ENCODE results near the gene TCP11.
"Not testable (repeated sequence)": the region's sequence is repeated elsewhere in the genome, so short reads cannot be mapped to it uniquely, and the experiment has no call there.

TCP11 gene

DNA sequence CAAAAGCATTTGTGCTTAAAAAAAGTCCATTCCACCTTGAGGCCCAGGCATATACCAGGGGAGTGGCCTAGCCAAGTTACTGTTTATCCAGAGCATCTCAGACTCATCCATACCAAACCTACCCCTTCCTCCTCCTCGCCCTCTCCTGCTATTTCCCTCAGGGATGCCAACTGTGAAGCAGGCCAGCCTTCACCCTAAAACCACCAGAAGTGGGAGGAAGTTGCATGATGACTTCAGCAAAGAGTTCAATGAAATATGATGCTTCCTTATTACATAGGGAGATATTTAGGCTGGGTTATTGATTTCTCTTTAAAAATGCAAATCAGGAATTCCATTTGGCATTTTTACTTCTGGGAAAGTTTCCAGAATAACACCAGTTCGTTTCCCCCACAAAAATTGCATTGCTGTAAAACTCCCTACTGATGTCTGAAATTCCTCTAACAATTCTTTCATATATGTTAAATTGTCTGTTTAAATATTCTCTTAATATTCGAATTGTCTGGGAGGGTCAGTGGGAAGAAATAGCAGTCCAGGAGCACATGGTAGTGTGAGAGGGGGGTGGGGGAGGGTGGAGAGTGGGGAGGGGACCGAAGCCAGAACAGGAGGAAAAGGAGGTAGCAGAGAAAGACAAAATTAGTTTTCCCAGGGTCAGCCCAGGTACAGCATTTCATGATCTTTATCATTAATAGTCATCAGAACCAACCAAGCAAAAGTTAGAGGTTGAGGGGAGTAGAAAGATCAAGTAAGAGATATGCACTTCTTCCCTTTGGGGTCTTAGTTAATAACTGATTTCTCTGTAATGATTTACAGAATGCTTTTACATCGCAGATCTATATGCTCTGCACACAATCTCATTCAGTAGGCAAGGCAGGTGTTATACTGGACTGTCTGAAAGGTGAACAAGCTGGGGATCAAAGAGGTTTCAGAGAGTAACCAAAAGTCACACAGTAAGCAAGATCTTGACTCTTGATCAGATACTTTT lies 1.7 kb upstream of the TCP11 start:
- DNase-seq: no peak

DNA sequence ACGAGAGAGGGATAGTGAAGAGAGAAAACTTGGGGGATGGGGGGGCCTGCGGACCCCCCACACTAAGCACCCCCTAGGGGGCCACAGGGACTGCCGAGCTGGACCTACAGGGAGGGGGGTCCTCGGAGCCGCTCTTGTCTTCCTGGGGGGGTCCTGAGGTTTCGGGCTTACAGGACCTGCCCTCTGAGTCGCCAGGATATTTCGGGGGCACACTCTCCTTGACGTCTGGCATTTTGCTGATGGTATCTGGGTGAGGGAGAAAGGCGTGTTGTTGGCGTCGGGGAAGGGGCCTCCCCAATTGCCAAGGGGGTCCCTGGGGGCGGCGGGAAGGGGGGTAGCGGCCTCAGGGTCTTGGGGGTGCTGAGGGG lies 516 bp downstream of the TCP11 start:
- DNase-seq: no peak

- peak; percentile 41 to 60 for DNase-seq
These were observed 1.1 kb downstream of the TCP11 start for GRCh38 chr6:35139924-35140638.

GRCh38 chr6:35139470-35139869 lies 1.7 kb downstream of the TCP11 start:
- no peak for DNase-seq

GRCh38 chr6:35138191-35138590 lies 2.9 kb downstream of the TCP11 start:
- not testable (repeated sequence) for DNase-seq

GRCh38 chr6:35136185-35136584 lies 5.0 kb downstream of the TCP11 start:
- no peak for DNase-seq

DNA sequence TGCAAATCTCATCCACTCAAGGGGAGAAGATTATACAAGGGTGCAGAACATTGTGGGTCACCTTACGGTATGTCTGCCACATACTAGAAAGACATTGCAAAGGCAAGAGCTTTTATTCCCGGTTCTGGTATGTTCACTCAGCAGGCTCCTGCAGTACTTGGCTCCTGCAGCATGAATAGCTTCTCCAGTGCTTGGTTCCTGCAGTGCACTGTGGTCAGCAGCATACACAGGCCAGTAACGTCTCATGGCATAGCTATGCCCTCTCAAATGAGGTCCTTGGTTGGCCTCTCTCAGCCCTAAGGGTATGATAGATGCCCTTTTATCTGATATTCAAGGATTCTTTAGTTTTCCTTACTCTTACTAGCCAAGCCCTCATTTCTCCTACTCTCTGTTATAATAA lies 12.6 kb downstream of the TCP11 start:
- no peak for DNase-seq

DNA sequence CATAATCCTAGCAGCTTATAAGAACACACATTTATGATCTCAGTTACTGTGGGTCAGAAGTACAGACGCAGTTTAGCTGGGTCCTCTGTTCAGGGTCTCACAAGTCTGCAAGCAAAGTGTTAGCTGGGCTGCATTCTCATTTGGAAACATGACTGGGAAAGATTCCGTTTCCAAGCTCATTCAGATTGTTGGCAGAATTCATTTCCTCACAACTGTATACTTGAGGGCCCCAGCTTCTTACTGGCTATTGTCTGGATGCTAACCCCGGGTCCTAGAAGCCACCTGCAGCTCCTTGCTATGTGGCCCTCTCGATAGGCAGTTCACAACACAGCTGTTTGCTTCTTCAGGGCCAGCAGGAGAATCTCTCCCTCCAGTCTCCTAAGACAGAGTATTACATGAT lies 13.1 kb downstream of the TCP11 start:
- DNase-seq: no peak

DNA sequence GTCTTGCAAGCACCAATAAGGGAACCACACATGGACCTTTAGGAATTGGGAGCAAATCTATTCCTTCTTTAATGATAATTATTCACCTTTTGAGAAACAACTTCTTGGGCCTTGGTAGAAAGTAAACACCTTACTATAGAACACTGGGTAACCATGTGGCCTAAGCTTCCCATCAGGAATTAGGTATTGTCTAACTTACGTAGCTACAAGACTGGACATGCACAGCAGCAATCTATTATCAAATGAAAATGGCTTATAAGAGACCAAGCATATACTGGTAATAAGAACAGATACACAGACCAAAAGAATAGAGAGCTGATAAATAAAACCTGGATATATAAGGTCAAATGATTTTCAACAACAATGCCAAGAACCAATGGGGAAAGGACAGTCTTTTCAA lies 16.8 kb downstream of the TCP11 start:
- no peak for DNase-seq

DNA sequence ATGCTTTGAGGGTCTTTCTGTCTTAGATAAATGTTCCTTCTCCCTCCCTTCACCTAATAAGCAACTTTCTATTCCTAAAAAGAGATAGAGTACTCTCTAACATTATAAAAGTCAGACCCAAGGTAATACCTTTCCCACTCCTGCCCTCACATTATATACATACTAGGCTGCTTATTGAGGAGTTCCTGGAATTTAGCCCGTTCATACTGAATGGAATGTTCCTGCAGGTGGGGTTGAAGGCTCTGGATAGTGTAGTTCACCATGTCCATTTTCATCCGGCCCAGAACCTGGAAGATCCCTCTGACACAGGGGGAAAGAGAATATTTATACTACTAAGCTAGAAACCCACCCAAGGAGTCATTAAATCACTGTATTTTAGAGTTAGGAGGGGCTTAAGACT lies 20.4 kb downstream of the TCP11 start:
- DNase-seq: no peak

DNA sequence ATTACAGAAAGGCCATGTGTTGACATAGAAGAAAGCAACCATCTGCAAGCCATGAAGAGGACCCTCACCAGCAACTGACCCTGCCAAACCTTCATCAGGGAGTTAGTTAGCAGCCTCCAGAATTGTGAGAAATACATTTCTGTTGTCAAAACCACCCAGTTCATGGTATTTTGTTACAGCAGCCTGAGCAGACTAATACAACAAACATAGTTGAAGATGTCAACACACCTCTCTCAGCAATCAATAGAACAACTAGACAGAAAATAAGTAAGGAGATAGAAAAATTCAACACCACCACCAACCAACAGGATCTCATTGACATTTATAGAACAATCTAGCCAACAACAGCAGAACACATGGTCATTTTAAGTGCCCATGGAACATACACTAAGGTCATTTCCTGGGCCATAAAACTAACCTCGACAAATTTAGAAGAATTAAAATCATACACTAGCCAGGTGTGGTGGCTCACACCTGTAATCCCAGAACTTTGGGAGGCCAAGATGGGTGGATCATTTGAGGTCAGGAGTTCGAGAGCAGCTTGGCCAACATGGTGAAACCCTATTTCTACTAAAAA lies 32.7 kb downstream of the TCP11 start:
- DNase-seq: no peak

- not testable (repeated sequence) for DNase-seq
These were observed 33.4 kb downstream of the TCP11 start for GRCh38 chr6:35107761-35108160.

- DNase-seq: not testable (repeated sequence)
These were observed 33.9 kb downstream of the TCP11 start for GRCh38 chr6:35107208-35107607.

DNA sequence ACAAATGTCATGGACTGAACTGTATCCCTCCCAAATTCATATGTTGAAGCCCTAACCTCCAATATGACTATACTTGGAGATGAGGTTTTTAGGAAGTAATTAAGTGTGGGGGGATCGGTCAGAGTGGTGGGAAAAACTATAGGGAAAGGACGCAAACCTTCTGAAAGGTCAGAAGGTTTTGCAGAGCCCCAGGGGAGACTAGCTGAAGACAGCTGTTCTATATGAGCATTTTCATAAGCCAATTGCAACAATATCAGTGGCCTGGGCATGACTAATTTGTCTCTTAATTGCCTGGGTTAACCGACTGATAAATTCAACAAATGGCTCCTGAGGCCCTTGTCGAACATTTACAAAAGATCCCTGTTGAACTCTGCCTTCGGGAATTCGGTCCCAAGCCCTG lies 35.1 kb downstream of the TCP11 start:
- not testable (repeated sequence) for DNase-seq

DNA sequence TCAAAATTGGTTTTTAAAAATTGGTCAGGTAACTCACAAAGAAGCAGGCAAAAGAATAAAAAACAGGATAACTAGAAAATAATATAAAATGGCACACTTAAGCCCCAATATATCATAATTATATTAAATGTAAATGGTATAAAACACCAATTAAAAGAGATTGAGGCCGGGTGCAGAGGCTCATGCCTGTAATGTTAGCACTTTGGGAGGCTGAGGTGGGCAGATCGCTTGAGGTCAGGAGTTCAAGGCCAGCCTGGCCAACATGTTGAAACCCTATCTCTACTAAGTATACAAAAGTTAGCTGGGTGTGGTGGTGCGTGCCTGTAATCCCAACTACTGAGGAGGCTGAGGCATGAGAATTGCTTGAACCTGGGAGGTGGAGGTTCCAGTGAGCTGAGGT lies 36.1 kb downstream of the TCP11 start:
- no peak for DNase-seq

GRCh38 chr6:35099116-35099515 lies 42.0 kb downstream of the TCP11 start:
- DNase-seq: no peak

DNA sequence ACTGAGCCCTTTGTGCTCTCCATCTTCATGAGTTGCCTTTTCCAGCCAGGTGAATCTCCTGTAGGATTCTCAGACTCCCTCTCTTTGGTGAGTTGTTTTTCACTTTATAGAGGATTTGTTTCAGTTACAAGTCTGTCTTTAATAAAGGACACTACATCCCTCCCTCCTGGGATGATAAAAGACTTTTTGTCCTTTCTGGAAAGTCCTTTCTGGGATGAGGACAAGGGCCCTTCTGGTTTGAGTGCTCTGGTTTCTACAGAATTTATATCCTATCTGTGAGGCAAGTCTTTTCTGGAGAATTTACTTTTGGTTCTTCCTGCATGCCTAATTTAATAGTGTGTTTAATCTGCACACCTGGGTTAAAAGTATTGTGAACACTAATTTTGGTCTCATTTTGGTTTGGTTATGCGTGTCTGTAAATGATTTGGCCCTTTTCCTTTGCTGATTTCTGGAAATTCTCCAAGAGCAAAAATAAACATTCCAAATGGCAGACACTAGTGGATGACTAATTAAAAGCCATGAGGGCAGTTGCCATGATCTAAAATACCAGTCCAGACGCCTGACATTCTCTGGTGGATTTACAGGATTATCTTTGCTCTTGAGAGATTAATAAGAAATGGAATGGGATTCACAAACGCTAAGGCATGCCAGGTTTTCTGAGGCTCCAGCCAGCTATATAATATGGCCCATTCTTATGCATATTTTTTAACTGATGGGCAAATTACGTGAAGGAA lies 44.8 kb downstream of the TCP11 start:
- DNase-seq: no peak

DNA sequence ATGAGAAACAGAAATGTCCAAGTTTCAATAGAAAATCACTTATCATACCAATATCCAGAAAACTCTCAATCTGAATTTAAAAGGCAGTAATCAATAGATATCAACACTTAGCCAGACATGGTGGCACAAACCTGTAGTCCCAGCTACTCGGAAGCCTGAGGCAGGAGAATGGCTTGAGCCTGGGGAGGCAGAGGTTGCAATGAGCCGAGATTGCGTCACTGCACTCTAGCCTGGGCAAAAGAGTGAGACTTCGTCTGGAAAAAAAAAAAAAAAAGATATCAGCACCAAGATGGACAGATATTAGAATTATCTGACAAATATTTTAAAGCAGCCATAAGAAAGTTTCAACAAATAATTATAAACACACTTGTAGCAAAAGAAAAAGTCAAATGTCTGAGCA lies 47.0 kb downstream of the TCP11 start:
- no peak for DNase-seq

DNA sequence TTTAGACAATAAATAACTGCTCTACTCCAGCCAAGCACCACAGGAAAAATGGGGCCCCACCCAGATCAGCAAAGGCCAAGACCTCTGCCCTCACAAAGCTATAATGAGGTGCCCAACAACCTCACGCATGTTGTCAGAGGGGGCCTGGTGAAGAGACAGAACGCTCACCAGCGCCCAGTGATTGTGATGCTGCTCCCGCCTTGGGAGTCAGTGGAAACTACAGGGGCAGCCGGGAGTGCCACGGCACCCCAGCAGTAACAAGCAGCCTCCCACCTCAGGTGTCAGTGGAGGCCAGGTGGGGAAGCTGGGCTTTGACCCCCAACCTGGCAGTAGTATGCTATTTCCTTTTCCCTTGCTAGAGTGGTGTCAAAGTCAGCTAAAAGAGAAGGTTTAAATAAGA lies 47.4 kb downstream of the TCP11 start:
- no peak for DNase-seq

GRCh38 chr6:35093118-35093445 lies 48.1 kb downstream of the TCP11 start:
- DNase-seq: no peak

- no peak for DNase-seq
These were observed 48.6 kb downstream of the TCP11 start for GRCh38 chr6:35092362-35093117.

- no peak for DNase-seq
These were observed 49.6 kb downstream of the TCP11 start for GRCh38 chr6:35091346-35092083.

All from activated T-cell treated with anti-CD3 and anti-CD28 coated beads, Interleukin-2, amount 50 U/mL, for 48 hours (primary cell).